Activated CD8-positive, alpha-beta memory T cell treated with anti-CD3 and anti-CD28 coated beads, Interleukin-2, amount 50 U/mL, for 48 hours (primary cell): ENCODE data around the gene NPTX2.

Source experiments
- DNase-seq: peaks from one replicate; pipeline ENCODE4 v3.0.0-alpha.2; 2020

The NPTX2 gene

GRCh38 chr7:98655611-98656010, 38.5 kb downstream of the NPTX2 start:
- DNase-seq, result no peak

GRCh38 chr7:98656899-98657298, 39.8 kb downstream of the NPTX2 start:
- no peak for DNase-seq

DNA sequence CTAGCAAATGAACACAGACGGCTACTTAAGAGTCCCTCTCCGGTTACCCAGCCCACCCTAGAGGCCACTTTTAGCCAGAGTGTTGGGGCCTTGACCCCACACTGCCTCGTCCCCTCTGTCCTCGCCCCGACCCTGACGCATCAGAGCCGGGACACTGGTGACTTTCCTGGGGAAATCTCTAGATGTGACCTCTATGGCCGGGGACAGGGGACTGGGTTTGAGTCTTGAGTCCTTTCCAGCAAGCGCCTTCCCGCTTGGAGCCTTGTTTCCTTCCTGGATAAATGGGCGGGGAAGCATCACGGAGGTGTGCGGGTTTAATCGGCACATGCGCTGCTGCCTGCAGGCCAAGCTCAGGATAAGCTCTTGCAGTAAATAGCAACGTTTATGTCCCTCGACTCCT, 40.7 kb downstream of the NPTX2 start:
- DNase-seq, result no peak

DNA sequence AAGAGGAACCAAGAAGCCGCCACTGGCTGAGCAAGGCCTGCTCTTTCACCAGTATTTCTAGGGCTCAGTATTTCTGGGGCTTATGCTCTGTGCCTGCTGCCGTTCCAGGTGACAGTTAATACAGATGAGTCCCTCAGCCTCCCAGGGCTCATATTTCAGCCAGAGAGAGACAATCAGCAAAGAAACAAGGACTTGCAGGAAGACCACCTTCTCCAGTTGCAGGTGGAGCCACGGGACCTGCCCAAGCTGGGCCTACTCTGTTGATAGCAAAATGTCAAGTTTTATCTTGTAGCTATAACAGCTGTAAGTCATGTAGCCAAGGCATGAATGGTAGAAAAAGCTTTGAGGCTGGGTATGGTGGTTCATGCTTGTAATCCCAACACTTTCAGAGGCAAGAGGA, 42.7 kb downstream of the NPTX2 start:
- DNase-seq, result no peak

GRCh38 chr7:98661607-98662006, 44.5 kb downstream of the NPTX2 start:
- no peak for DNase-seq

DNA sequence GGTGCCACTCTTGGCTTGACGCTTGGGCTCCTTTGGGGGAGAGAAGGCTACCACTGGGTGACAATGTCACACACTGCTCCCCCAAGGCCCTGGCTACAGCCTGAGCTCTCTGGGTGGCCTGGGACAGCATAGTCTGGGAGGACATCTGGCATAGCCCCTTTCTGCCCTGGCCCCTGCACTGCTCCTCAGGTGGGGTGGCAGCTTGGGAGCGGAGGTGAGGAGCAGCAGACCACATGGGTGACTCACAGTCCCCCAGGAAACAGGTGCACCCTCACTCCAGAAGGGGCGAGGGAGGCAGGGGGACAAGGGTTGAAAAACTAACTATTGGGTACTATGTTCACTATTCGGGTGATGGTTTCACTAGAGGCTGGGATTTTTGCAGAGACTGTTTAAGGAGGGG, 45.2 kb downstream of the NPTX2 start:
- DNase-seq, result no peak

GRCh38 chr7:98664882-98665281, 47.8 kb downstream of the NPTX2 start:
- DNase-seq, result no peak

- no peak for DNase-seq
These were observed 51.2 kb downstream of the NPTX2 start for GRCh38 chr7:98668255-98668654.

GRCh38 chr7:98669329-98670000, 52.4 kb downstream of the NPTX2 start:
- no peak for DNase-seq

- DNase-seq, result no peak
These were observed 53.1 kb downstream of the NPTX2 start for GRCh38 chr7:98670186-98670585.

- DNase-seq, result no peak
These were observed 54.7 kb downstream of the NPTX2 start for GRCh38 chr7:98671733-98672331.

GRCh38 chr7:98674461-98674860, 57.4 kb downstream of the NPTX2 start:
- DNase-seq, result no peak

DNA sequence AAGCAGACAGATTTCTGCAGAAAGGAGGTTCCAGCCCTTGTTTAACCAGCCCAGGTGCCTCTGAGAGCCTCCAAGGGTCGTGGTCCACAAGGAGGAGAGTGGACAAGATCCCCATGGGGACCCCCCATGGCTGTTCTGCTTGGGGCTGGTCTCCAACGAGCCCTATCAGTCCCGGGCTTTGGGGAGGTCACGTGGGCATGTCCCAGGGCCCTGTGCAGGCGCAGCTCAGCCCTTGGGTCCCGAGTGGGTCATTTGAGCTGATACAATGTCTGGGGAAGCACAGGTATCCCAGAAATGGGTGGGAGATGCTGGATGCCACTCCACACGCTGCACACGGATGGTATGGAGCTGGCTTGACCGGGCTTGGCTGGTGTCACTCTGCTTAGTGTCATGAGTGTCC, 57.8 kb downstream of the NPTX2 start:
- DNase-seq, result no peak

DNA sequence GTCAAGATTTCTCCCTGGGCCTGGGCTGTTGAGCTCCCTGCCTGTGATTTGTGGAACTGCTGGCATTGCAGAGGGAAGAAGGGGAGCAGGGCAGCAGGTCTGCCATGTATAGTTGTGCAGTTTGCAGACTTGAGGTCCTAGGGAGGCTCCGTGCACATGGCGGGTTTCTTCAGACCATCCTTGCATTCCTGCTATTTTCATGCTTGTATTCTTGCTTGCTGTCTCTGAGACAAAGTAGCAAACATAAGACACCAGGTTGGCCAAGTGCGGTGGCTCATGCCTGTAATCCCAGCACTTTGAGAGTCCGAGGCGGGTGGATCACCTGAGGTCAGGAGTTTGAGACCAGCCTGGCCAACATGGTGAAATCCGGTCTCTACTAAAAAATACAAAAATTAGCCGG, 61.1 kb downstream of the NPTX2 start:
- no peak for DNase-seq
